Erythroblast (primary cell): Measurements from ENCODE around the gene CDKN2AIPNL.

ENCODE experiments used
- GATA1 ChIP-seq: IDR thresholded peaks from 2 replicates; pipeline ENCODE4 v1.6.1; 2011; ENCODE audit warnings: low read depth, mild to moderate bottlenecking, control low read depth, low read length, moderate library complexity
- POLR2A ChIP-seq: IDR thresholded peaks from 2 replicates; pipeline ENCODE4 v1.6.1; 2011; ENCODE audit warnings: mild to moderate bottlenecking, low read length

DNA sequence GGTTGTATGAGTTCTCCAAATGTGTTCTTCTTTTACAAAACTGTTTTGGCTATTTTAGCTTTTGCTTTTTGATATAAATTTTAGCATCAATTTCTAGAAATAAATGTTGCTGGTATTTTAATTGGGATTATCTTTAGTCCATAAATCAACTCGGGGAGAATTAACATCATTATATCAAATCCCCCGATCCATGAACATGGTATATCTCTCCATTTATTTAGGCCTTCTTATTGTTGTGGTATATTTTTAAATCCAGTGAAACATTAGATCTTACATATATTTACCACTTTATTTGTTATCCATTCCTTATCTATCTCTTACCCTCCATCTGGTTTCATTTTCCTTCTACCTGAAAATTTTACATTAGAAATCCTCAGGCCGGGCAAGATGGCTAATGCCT, 7.3 kb upstream of the CDKN2AIPNL start:
- no peak for TF ChIP-seq POLR2A
- no peak for TF ChIP-seq GATA1
